GM18951 (cell line): ENCODE results near the gene RTN4.
A peak's percentile ranks its signal among the peaks of the same experiment; 100 is the strongest.

Source experiments
- POLR2A ChIP-seq: IDR thresholded peaks from 4 replicates; pipeline ENCODE4 v1.6.1; 2011; ENCODE audit warnings: mild to moderate bottlenecking; ENCODE audit not compliant: insufficient read length, insufficient read depth; ENCODE audit errors: extremely low read depth
- in situ Hi-C: fragments of 300-500 bp; cut with MboI; formaldehyde crosslinking; loops from one replicate; pipeline ENCODE4 v1.12.0; 2022; ENCODE audit warnings: low sequenced_read_pairs, mixed read lengths, inconsistent platforms; ENCODE audit not compliant: unreplicated experiment

RTN4 gene

GRCh38 chr2:55057474-55057873 is 7.2 kb upstream of the RTN4 start:
- in situ Hi-C loops: loop anchor here (10.0 kb wide), 1 partner anchor 107 kb away; no protein-coding TSS in a partner anchor
- TF ChIP-seq POLR2A: no peak

- in situ Hi-C loops: loop anchor here (10.0 kb wide), 1 partner anchor 109 kb away; no protein-coding TSS in a partner anchor
Measured at GRCh38 chr2:55056024-55056521, 5.8 kb upstream of the RTN4 start.

GRCh38 chr2:55054106-55054875 is 4.0 kb upstream of the RTN4 start:
- no peak for TF ChIP-seq POLR2A
- in situ Hi-C loops: loop anchor here (10.0 kb wide), 1 partner anchor 111 kb away; no protein-coding TSS in a partner anchor

More at GRCh38 chr2:55056024-55056521, 5.8 kb upstream of the RTN4 start:
- TF ChIP-seq POLR2A: no peak

GRCh38 chr2:55053225-55053624 is 3.0 kb upstream of the RTN4 start:
- in situ Hi-C loops: loop anchor here (10.0 kb wide), 1 partner anchor 112 kb away; no protein-coding TSS in a partner anchor

- in situ Hi-C loops: loop anchor here (10.0 kb wide), 1 partner anchor 112 kb away; no protein-coding TSS in a partner anchor
Measured at GRCh38 chr2:55052129-55053061, 2.1 kb upstream of the RTN4 start.

GRCh38 chr2:55051026-55051866 is 995 bp upstream of the RTN4 start:
- in situ Hi-C loops: loop anchor here (10.0 kb wide), 1 partner anchor 114 kb away; no protein-coding TSS in a partner anchor
- TF ChIP-seq POLR2A: no peak

More at GRCh38 chr2:55052129-55053061, 2.1 kb upstream of the RTN4 start:
- no peak for TF ChIP-seq POLR2A

GRCh38 chr2:55049821-55050099 is 491 bp downstream of the RTN4 start:
- no peak for TF ChIP-seq POLR2A
- in situ Hi-C loops: loop anchor here (10.0 kb wide), 1 partner anchor 115 kb away; no protein-coding TSS in a partner anchor

- in situ Hi-C loops: no loop called here
Measured at GRCh38 chr2:55049043-55049820, 1.0 kb downstream of the RTN4 start.

GRCh38 chr2:55048508-55049042 is 1.7 kb downstream of the RTN4 start:
- TF ChIP-seq POLR2A: no peak
- in situ Hi-C loops: no loop called here

More at GRCh38 chr2:55049043-55049820, 1.0 kb downstream of the RTN4 start:
- peak; percentile 51 for TF ChIP-seq POLR2A

- TF ChIP-seq POLR2A: no peak
- in situ Hi-C loops: no loop called here
Measured at GRCh38 chr2:55047677-55048299, 2.5 kb downstream of the RTN4 start.

GRCh38 chr2:55045780-55046179 is 4.5 kb downstream of the RTN4 start:
- TF ChIP-seq POLR2A: no peak
- in situ Hi-C loops: no loop called here
